ENCODE measurements around the gene CXCL11.

DNA sequence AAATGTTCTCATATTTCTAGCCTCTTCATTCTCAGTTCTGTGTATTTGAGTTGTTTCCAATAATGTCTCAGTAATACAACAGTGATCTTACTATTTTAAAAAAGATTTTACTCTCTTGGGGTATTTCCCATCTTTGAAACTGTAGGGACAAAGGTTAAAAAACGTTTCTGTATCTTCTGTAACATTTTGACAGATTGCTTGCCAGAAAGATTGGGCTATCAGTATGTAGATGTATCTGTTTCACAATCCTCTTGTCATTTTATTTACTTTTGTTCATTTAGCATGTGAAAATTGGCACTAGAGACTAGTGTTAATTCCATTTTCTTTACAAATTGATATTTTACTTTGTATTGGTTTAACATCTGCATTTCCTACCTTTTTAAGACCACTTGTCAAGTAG is 22.3 kb downstream of the CXCL11 start:
- TF ChIP-seq, protein P1, sequence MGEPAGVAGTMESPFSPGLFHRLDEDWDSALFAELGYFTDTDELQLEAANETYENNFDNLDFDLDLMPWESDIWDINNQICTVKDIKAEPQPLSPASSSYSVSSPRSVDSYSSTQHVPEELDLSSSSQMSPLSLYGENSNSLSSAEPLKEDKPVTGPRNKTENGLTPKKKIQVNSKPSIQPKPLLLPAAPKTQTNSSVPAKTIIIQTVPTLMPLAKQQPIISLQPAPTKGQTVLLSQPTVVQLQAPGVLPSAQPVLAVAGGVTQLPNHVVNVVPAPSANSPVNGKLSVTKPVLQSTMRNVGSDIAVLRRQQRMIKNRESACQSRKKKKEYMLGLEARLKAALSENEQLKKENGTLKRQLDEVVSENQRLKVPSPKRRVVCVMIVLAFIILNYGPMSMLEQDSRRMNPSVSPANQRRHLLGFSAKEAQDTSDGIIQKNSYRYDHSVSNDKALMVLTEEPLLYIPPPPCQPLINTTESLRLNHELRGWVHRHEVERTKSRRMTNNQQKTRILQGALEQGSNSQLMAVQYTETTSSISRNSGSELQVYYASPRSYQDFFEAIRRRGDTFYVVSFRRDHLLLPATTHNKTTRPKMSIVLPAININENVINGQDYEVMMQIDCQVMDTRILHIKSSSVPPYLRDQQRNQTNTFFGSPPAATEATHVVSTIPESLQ (CRISPR knock-in tag; conservative IDR thresholded peaks at IDR 0.05) = no peak
- TF ChIP-seq XBP1 (CRISPR knock-in tag; IDR thresholded peaks at IDR 0.05) (no peak), ZNF274 (CRISPR knock-in tag; IDR thresholded peaks at IDR 0.05) (no peak), ZNF24 (IDR thresholded peaks at IDR 0.05) (no peak), YY1 (IDR thresholded peaks at IDR 0.05; ENCODE audit: insufficient read depth, insufficient replicate concordance, low read depth, low read length) (no peak), ZNF574 (CRISPR knock-in tag; IDR thresholded peaks at IDR 0.05) (no peak), RFX5 (IDR thresholded peaks at IDR 0.05; ENCODE audit: low read depth, low read length) (no peak)
- TF ChIP-seq, protein P2, sequence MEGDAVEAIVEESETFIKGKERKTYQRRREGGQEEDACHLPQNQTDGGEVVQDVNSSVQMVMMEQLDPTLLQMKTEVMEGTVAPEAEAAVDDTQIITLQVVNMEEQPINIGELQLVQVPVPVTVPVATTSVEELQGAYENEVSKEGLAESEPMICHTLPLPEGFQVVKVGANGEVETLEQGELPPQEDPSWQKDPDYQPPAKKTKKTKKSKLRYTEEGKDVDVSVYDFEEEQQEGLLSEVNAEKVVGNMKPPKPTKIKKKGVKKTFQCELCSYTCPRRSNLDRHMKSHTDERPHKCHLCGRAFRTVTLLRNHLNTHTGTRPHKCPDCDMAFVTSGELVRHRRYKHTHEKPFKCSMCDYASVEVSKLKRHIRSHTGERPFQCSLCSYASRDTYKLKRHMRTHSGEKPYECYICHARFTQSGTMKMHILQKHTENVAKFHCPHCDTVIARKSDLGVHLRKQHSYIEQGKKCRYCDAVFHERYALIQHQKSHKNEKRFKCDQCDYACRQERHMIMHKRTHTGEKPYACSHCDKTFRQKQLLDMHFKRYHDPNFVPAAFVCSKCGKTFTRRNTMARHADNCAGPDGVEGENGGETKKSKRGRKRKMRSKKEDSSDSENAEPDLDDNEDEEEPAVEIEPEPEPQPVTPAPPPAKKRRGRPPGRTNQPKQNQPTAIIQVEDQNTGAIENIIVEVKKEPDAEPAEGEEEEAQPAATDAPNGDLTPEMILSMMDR (CRISPR knock-in tag; IDR thresholded peaks at IDR 0.05) = no peak
- TF ChIP-seq, protein P3, sequence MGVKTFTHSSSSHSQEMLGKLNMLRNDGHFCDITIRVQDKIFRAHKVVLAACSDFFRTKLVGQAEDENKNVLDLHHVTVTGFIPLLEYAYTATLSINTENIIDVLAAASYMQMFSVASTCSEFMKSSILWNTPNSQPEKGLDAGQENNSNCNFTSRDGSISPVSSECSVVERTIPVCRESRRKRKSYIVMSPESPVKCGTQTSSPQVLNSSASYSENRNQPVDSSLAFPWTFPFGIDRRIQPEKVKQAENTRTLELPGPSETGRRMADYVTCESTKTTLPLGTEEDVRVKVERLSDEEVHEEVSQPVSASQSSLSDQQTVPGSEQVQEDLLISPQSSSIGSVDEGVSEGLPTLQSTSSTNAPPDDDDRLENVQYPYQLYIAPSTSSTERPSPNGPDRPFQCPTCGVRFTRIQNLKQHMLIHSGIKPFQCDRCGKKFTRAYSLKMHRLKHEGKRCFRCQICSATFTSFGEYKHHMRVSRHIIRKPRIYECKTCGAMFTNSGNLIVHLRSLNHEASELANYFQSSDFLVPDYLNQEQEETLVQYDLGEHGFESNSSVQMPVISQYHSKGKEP (CRISPR knock-in tag; IDR thresholded peaks at IDR 0.05) = no peak
- TF ChIP-seq, protein P4, sequence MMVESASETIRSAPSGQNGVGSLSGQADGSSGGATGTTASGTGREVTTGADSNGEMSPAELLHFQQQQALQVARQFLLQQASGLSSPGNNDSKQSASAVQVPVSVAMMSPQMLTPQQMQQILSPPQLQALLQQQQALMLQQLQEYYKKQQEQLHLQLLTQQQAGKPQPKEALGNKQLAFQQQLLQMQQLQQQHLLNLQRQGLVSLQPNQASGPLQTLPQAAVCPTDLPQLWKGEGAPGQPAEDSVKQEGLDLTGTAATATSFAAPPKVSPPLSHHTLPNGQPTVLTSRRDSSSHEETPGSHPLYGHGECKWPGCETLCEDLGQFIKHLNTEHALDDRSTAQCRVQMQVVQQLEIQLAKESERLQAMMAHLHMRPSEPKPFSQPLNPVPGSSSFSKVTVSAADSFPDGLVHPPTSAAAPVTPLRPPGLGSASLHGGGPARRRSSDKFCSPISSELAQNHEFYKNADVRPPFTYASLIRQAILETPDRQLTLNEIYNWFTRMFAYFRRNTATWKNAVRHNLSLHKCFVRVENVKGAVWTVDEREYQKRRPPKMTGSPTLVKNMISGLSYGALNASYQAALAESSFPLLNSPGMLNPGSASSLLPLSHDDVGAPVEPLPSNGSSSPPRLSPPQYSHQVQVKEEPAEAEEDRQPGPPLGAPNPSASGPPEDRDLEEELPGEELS (CRISPR knock-in tag; IDR thresholded peaks at IDR 0.05) = no peak
- TF ChIP-seq, protein P5, sequence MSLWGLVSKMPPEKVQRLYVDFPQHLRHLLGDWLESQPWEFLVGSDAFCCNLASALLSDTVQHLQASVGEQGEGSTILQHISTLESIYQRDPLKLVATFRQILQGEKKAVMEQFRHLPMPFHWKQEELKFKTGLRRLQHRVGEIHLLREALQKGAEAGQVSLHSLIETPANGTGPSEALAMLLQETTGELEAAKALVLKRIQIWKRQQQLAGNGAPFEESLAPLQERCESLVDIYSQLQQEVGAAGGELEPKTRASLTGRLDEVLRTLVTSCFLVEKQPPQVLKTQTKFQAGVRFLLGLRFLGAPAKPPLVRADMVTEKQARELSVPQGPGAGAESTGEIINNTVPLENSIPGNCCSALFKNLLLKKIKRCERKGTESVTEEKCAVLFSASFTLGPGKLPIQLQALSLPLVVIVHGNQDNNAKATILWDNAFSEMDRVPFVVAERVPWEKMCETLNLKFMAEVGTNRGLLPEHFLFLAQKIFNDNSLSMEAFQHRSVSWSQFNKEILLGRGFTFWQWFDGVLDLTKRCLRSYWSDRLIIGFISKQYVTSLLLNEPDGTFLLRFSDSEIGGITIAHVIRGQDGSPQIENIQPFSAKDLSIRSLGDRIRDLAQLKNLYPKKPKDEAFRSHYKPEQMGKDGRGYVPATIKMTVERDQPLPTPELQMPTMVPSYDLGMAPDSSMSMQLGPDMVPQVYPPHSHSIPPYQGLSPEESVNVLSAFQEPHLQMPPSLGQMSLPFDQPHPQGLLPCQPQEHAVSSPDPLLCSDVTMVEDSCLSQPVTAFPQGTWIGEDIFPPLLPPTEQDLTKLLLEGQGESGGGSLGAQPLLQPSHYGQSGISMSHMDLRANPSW (CRISPR knock-in tag; IDR thresholded peaks at IDR 0.05; ENCODE audit: borderline replicate concordance) = no peak
